GM13977 (cell line): ENCODE results near the gene ATF6.

ENCODE experiments used
- DNase-seq: peaks from one replicate; pipeline ENCODE4 v3.0.0; 2012; ENCODE audit warnings: low spot score
- in situ Hi-C: fragments of 300-500 bp; cut with MboI; formaldehyde crosslinking; loops from one replicate; pipeline ENCODE4 v1.12.0; 2022; ENCODE audit warnings: low sequenced_read_pairs, low pct_unique_long_range_greater_than_20kb, mixed read lengths, inconsistent platforms; ENCODE audit not compliant: unreplicated experiment
- TF ChIP-seq, protein P1 (sequence below): IDR thresholded peaks from 2 replicates; pipeline ENCODE4 v1.5.1; 2012; ENCODE audit warnings: mild to moderate bottlenecking, control low read depth; ENCODE audit not compliant: insufficient read depth; ENCODE audit errors: extremely low read depth, missing control alignments

ATF6 gene

GRCh38 chr1:161989108-161989507 lies 223.0 kb downstream of the ATF6 start:
- DNase-seq: no peak
- in situ Hi-C loops: no loop called here
- TF ChIP-seq, protein P1, sequence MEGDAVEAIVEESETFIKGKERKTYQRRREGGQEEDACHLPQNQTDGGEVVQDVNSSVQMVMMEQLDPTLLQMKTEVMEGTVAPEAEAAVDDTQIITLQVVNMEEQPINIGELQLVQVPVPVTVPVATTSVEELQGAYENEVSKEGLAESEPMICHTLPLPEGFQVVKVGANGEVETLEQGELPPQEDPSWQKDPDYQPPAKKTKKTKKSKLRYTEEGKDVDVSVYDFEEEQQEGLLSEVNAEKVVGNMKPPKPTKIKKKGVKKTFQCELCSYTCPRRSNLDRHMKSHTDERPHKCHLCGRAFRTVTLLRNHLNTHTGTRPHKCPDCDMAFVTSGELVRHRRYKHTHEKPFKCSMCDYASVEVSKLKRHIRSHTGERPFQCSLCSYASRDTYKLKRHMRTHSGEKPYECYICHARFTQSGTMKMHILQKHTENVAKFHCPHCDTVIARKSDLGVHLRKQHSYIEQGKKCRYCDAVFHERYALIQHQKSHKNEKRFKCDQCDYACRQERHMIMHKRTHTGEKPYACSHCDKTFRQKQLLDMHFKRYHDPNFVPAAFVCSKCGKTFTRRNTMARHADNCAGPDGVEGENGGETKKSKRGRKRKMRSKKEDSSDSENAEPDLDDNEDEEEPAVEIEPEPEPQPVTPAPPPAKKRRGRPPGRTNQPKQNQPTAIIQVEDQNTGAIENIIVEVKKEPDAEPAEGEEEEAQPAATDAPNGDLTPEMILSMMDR: no peak

GRCh38 chr1:161989786-161990185 lies 223.7 kb downstream of the ATF6 start:
- in situ Hi-C loops: no loop called here
- TF ChIP-seq, protein P1: no peak
- no peak for DNase-seq

DNA sequence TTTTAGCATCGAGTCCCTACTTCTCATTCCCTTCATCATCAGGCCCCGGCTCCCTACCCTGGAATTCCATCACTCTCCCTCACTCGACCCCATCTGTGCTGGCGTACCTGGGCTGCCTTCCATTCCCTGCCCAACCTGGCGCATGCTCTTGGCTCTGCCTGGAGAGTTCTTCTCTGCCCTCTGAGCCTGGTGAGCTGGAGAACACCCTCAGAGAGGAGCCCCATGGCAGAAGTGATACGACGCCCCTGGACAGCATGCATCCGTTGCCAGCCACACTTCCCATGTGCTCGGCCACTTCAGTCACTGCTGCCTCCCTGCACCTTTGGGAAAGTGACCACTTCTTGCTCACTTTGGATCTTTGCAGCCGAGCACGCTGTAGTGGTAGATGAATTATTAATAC lies 227.5 kb downstream of the ATF6 start:
- in situ Hi-C loops: no loop called here
- TF ChIP-seq, protein P1: no peak

GRCh38 chr1:161994175-161994668 lies 228.1 kb downstream of the ATF6 start:
- TF ChIP-seq, protein P1: no peak
- in situ Hi-C loops: no loop called here
- DNase-seq: no peak

More for the DNA sequence above, 227.5 kb downstream of the ATF6 start:
- DNase-seq: no peak

- DNase-seq: no peak
- in situ Hi-C loops: no loop called here
- TF ChIP-seq, protein P1: no peak
Observed at GRCh38 chr1:161997152-161997551, 231.0 kb downstream of the ATF6 start.

- no peak for DNase-seq
- TF ChIP-seq, protein P1: no peak
- in situ Hi-C loops: no loop called here
Observed at GRCh38 chr1:161998811-161999210, 232.7 kb downstream of the ATF6 start.
